NT2/D1 (cell line): ENCODE results near the gene TMEM63B.

ENCODE experiments used
- DNase-seq: peaks from one replicate; pipeline ENCODE4 v3.0.0-alpha.2; 2011; ENCODE audit warnings: low read depth, low spot score
- H3K27me3 ChIP-seq: 2 replicates; pipeline ENCODE4 v1.6.0; 2011; ENCODE audit warnings: mild to moderate bottlenecking; ENCODE audit not compliant: insufficient read length, insufficient read depth
- H3K36me3 ChIP-seq: 2 replicates; pipeline ENCODE4 v1.6.1; 2011; ENCODE audit warnings: mild to moderate bottlenecking, low read length, mixed read lengths; ENCODE audit not compliant: insufficient read depth, insufficient read length
- H3K4me1 ChIP-seq: 2 replicates; pipeline ENCODE4 v1.5.1; 2011; ENCODE audit not compliant: insufficient read depth, insufficient read length
- H3K4me3 ChIP-seq: 2 replicates; pipeline ENCODE4 v1.5.1; 2011; ENCODE audit warnings: low read depth; ENCODE audit not compliant: insufficient read length
- H3K9ac ChIP-seq: 2 replicates; pipeline ENCODE4 v1.6.0; 2011; ENCODE audit warnings: low read depth; ENCODE audit not compliant: insufficient read length
- H3K9me3 ChIP-seq: 2 replicates; pipeline ENCODE4 v1.5.1; 2011; ENCODE audit warnings: mild to moderate bottlenecking, low read length; ENCODE audit not compliant: insufficient read depth
- SUZ12 ChIP-seq: IDR thresholded peaks from 2 replicates; pipeline ENCODE4 v1.6.1; 2011; ENCODE audit not compliant: insufficient read length, insufficient read depth; ENCODE audit errors: extremely low read depth
- YY1 ChIP-seq: IDR thresholded peaks from 2 replicates; pipeline ENCODE4 v1.6.1; 2011; ENCODE audit not compliant: insufficient read length, insufficient read depth
- ZNF274 ChIP-seq: IDR thresholded peaks from 2 replicates; pipeline ENCODE4 v1.6.1; 2011; ENCODE audit warnings: mild to moderate bottlenecking, low read depth, low read length

Gene TMEM63B

DNA sequence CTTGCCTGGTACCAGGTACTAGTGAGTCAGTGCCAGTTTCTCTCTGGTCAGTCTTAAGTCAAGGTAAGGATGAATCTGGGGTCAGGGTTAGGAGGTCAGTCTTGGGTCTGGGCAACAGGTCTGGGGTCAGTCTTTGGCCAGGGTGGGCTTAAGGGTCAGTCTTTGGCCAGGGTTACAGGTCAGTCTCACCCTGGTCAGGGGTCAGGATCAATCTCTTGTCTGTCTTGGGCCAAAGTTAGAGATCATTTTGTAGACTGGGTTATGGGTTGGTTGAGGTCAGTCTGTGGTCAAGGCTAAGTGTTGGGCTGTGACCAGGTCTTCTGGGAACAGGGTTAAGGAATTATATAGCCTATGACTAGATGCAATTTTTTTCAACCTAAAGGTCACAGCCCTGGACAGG, 18.5 kb downstream of the TMEM63B start:
- H3K9ac ChIP-seq = no peak overlapping the region
- H3K4me1 ChIP-seq = no peaks in the 10 kb centered on the region
- DNase-seq = no peak
- peaks cover 52% of the 10 kb centered on the region for H3K36me3 ChIP-seq
- H3K9me3 ChIP-seq = no peaks in the 10 kb centered on the region
- no peaks in the 10 kb centered on the region for H3K27me3 ChIP-seq
- H3K4me3 ChIP-seq = no peak overlapping the region
- TF ChIP-seq ZNF274 = no peak
- TF ChIP-seq YY1 = no peak
- TF ChIP-seq SUZ12 = no peak

GRCh38 chr6:44146685-44147084, 19.3 kb downstream of the TMEM63B start:
- Histone ChIP-seq H3K36me3 (peaks cover 44% of the 10 kb centered on the region), H3K4me3 (no peak overlapping the region), H3K27me3 (peaks cover 3% of the 10 kb centered on the region), H3K4me1 (peaks cover 1% of the 10 kb centered on the region), H3K9ac (no peak overlapping the region), H3K9me3 (no peaks in the 10 kb centered on the region)
- TF ChIP-seq YY1 = no peak
- no peak for TF ChIP-seq ZNF274
- no peak for TF ChIP-seq SUZ12
- DNase-seq = no peak

DNA sequence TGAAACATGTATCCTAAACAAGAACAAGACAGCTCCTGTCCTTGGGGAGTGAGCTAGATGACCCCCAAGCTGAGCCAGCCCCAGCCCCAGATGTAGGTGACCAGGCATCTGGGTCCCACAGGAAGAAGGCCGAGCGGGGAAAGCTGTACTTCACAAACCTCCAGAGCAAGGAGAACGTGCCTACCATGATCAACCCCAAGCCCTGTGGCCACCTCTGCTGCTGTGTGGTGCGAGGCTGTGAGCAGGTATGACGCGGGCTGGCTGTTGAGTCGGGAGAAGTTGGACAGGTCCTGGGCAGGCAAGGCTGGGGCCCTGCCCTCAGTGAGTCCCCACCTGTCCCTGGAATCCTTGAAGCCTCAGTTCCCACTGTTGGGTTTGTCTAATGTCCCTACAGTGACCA, 19.9 kb downstream of the TMEM63B start:
- Histone ChIP-seq H3K27me3 (peaks cover 3% of the 10 kb centered on the region), H3K9me3 (no peaks in the 10 kb centered on the region), H3K36me3 (peaks cover 44% of the 10 kb centered on the region), H3K4me1 (peaks cover 2% of the 10 kb centered on the region), H3K9ac (no peak overlapping the region), H3K4me3 (no peak overlapping the region)
- TF ChIP-seq ZNF274 = no peak
- TF ChIP-seq YY1 = no peak
- TF ChIP-seq SUZ12 = no peak
- no peak for DNase-seq

DNA sequence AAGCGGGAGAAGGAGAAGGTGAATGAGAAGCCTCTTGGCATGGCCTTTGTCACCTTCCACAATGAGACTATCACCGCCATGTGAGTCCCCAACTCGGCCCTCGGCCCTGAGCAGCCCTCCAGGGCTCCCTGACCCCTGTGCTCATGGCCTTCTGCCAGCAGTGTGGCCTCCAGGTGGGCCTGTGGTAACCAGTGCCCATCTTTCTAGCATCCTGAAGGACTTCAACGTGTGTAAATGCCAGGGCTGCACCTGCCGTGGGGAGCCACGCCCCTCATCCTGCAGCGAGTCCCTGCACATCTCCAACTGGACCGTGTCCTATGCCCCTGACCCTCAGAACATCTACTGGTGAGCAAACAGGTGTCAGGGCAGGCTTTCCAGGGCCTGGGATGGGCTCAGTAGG, 21.0 kb downstream of the TMEM63B start:
- Histone ChIP-seq H3K9me3 (no peaks in the 10 kb centered on the region), H3K4me3 (no peak overlapping the region), H3K9ac (no peak overlapping the region), H3K4me1 (peaks cover 2% of the 10 kb centered on the region), H3K36me3 (peaks cover 39% of the 10 kb centered on the region), H3K27me3 (peaks cover 3% of the 10 kb centered on the region)
- TF ChIP-seq YY1 (no peak), SUZ12 (no peak), ZNF274 (no peak)
- DNase-seq = no peak

DNA sequence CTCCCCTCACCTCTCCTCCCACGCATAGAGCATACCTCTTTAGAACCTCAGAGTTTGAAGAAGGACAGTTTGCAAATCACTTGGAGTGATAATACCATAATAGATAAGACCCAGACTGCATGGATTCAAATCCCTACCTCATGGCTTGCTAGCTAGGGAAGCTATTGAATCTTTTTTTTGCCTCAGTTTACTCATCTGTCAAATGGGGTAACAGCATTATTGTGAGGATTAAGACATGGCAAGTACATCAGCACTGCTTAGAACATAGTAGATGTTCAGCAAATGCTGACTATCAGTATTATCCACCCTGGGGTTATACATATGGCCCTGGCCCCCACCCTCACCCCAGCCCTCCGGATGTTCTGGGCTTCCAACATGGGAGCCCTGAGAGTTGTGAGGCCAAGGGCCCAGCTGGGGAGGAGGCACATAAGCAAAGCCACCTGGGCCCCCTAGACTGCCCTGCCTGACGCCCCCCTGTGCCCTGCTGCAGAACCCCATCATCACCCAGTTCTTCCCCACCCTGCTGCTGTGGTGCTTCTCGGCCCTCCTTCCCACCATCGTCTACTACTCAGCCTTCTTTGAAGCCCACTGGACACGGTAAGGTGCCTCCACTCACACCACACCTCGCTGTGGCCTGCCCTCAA, 22.1 kb downstream of the TMEM63B start:
- H3K36me3 ChIP-seq = peaks cover 33% of the 10 kb centered on the region

DNA sequence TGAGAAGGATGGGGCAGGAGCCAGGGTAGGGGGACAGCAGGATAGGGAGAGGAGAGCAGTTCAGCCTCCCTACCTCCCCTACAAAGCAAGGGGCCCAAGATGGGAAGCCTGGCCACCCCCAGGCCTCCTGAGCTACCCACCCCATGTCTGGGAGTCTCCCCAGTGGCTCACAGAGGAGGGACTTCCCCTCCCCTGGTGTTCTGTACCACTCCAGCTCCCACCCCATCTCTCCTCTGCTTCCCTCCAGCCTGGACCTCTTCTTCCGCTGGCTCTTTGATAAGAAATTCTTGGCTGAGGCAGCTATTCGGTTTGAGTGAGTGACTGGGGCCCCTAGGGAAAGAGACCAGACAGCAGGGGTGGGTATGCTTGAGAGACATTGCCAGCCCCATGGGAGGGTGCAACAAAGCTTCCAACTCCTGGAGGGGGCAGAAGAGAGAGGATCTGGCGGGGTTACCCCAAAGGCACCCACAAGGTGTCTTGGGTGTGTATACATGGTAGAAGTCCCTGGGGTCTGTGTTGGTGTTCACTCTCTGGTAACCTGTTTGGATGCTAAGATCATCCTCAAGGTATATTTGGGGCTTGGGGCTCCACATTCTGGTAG, 23.1 kb downstream of the TMEM63B start:
- no peak for TF ChIP-seq YY1
- Histone ChIP-seq H3K27me3 (peaks cover 3% of the 10 kb centered on the region), H3K9ac (no peak overlapping the region), H3K4me1 (peaks cover 5% of the 10 kb centered on the region), H3K4me3 (peak overlapping the region; percentile 4), H3K9me3 (no peaks in the 10 kb centered on the region), H3K36me3 (peaks cover 33% of the 10 kb centered on the region)
- no peak for DNase-seq

More for the DNA sequence above, 22.1 kb downstream of the TMEM63B start:
- H3K4me3 ChIP-seq = no peak overlapping the region
- H3K27me3 ChIP-seq = peaks cover 3% of the 10 kb centered on the region
- peaks cover 3% of the 10 kb centered on the region for H3K4me1 ChIP-seq
- no peaks in the 10 kb centered on the region for H3K9me3 ChIP-seq
- no peak for DNase-seq
- TF ChIP-seq YY1 (no peak), ZNF274 (no peak)
- no peak overlapping the region for H3K9ac ChIP-seq

GRCh38 chr6:44151348-44152108, 24.2 kb downstream of the TMEM63B start:
- TF ChIP-seq ZNF274 (no peak), SUZ12 (no peak), YY1 (no peak)
- H3K9ac ChIP-seq = no peak overlapping the region
- peaks cover 30% of the 10 kb centered on the region for H3K36me3 ChIP-seq
- H3K4me3 ChIP-seq = no peak overlapping the region
- no peak for DNase-seq
- peaks cover 8% of the 10 kb centered on the region for H3K4me1 ChIP-seq
- no peaks in the 10 kb centered on the region for H3K9me3 ChIP-seq
- peaks cover 3% of the 10 kb centered on the region for H3K27me3 ChIP-seq

DNA sequence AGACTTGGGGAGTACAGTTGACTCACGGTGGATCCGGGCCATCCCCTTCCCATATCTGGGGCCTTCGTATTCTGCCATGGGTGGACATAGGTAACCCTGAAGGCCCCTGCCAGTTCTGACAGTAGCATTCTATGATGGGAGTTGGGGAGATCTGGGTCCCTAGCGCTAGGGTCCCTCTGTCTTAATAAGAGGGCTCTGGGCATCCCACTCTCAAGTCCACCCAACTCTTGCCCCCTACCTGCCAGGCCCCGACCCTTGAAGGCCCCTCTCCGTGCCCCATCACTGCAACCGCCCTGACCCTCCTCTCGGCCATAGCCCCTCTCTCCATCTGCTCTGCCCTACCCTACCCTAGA, 24.7 kb downstream of the TMEM63B start:
- Histone ChIP-seq H3K9ac (no peak overlapping the region), H3K9me3 (no peaks in the 10 kb centered on the region), H3K27me3 (peaks cover 3% of the 10 kb centered on the region), H3K4me1 (peaks cover 14% of the 10 kb centered on the region), H3K4me3 (no peak overlapping the region), H3K36me3 (peaks cover 28% of the 10 kb centered on the region)
- no peak for DNase-seq
- no peak for TF ChIP-seq YY1
- TF ChIP-seq SUZ12 = no peak
- no peak for TF ChIP-seq ZNF274
